ENCODE data around the gene FGD2. TPM values are rescaled to one million over a fixed set of nuclear protein-coding genes. Genes with fewer than 3 reads are reported as not detected.

FGD2 gene
- total and polyA plus RNA-seq, 2 of the 8 experiments (the other 6 are each of a cell fraction or from before 2014, with no cell fraction given), result 0.12 to 0.32 TPM

- no peak overlapping the region for H3K18ac ChIP-seq (ENCODE audit: extremely low read depth, low read length)
- H2BK5ac ChIP-seq (ENCODE audit: low read depth, low read length), result no peak overlapping the region
- no peaks in the 10 kb centered on the region for H3K23me2 ChIP-seq (ENCODE audit: low read depth, low read length)
- H3K27ac ChIP-seq (ENCODE audit: low read depth, low read length), result no peak overlapping the region
- DNase-seq (ENCODE audit: low read depth in 1 of 2, low spot score in 2 of 2), result no peak
- no peak overlapping the region for H2BK120ac ChIP-seq (replicated peaks; ENCODE audit: low read depth, low read length)
- no peak overlapping the region for H4K8ac ChIP-seq (ENCODE audit: extremely low read depth, insufficient read depth, low read length)
- H4K5ac ChIP-seq (ENCODE audit: insufficient read length, low read depth, low read length), result no peak overlapping the region
- H3K14ac ChIP-seq (ENCODE audit: insufficient read length), result no peak overlapping the region
- ChIA-PET POLR2A (ENCODE audit: partially characterized antibody) (interaction anchor here (0.8 to 11.1 kb wide), 17 partner anchors 9 to 159 kb away, joined by 3 to 80 read pairs (median 6); no protein-coding TSS in a partner anchor), CTCF (ENCODE audit: partially characterized antibody) (interaction anchor here (0.8 to 29.2 kb wide), 33 partner anchors 9 to 285 kb away, joined by 3 to 635 read pairs (median 8); partner anchors contain the start of gene C6orf89)
- FAIRE-seq, result no peak
- TF ChIP-seq JUND (IDR thresholded peaks at IDR 0.05; ENCODE audit: low read length) (no peak), ZNF274 (IDR thresholded peaks at IDR 0.05; ENCODE audit: borderline replicate concordance, extremely low read depth, low read length) (no peak), RFX5 (IDR thresholded peaks at IDR 0.05; ENCODE audit: borderline replicate concordance, low read depth, low read length) (no peak), SIN3A (conservative IDR thresholded peaks at IDR 0.05 in 1 of 2, IDR thresholded peaks at IDR 0.05 in 1 of 2; ENCODE audit: low read depth in 1 of 2, low read length in 2 of 2) (no peak)
- 91% methylated on average over 4 of the region's 4 CpGs; no CpG with 5 or more reads in 1 of the 2 experiments for WGBS, 2 experiments (ENCODE audit: extremely low coverage in 1 of 2, insufficient coverage in 1 of 2, insufficient read length in 1 of 2, insufficient replicate concordance in 2 of 2, low coverage in 1 of 2, low lambda C conversion rate in 2 of 2, missing lambda C conversion rate in 1 of 2)
- no peaks in the 10 kb centered on the region for H3K27me3 ChIP-seq (replicated peaks in 1 of 4; ENCODE audit: control insufficient read depth in 3 of 4, extremely low read depth in 1 of 4, insufficient read depth in 3 of 4, low read length in 3 of 4)
- H3K36me3 ChIP-seq (ENCODE audit: control insufficient read depth in 2 of 4, insufficient read depth in 4 of 4, low read length in 3 of 4), result no peaks in the 10 kb centered on the region
- H4K91ac ChIP-seq (replicated peaks; ENCODE audit: insufficient read length, low read length), result no peak overlapping the region
- no peak overlapping the region for H3K9ac ChIP-seq (replicated peaks in 1 of 4; ENCODE audit: extremely low read depth in 1 of 4, low read depth in 3 of 4, low read length in 3 of 4)
- no peaks in the 10 kb centered on the region for H3K79me2 ChIP-seq (ENCODE audit: control insufficient read depth in 1 of 2, insufficient read depth in 2 of 2, low read length in 2 of 2)
- no peak overlapping the region for H3K4ac ChIP-seq (replicated peaks; ENCODE audit: insufficient read length, low read depth, low read length)
- H3K9me3 ChIP-seq (ENCODE audit: insufficient read depth in 2 of 2, low read depth in 1 of 2, low read length in 1 of 2), result no peaks in the 10 kb centered on the region
- no peak overlapping the region for H2AK5ac ChIP-seq (ENCODE audit: low read depth, low read length)
- H3K23ac ChIP-seq (ENCODE audit: insufficient read length), result no peak overlapping the region
- H3K79me1 ChIP-seq (ENCODE audit: low read depth, low read length), result no peaks in the 10 kb centered on the region
- H2AFZ ChIP-seq (ENCODE audit: low read length), result no peak overlapping the region
- H2BK20ac ChIP-seq (ENCODE audit: low read length), result no peak overlapping the region
- no peak overlapping the region for H3K4me2 ChIP-seq (ENCODE audit: insufficient read depth in 1 of 2, low read depth in 2 of 2, low read length in 2 of 2)
- 0 out of 2 replicates have a peak overlapping the region, but pooled peaks have one; percentile 18 for H2BK12ac ChIP-seq (ENCODE audit: low read depth, low read length)
- no peak overlapping the region for H2BK15ac ChIP-seq (ENCODE audit: low read length)
- H3K56ac ChIP-seq (replicated peaks; ENCODE audit: insufficient read length, low read depth, low read length), result no peak overlapping the region
- no peaks in the 10 kb centered on the region for H4K20me1 ChIP-seq (replicated peaks in 1 of 2; ENCODE audit: control insufficient read depth in 1 of 2, insufficient read depth in 2 of 2, low read length in 2 of 2)
- H3K4me1 ChIP-seq (replicated peaks in 1 of 4; ENCODE audit: control insufficient read depth in 3 of 4, insufficient read depth in 4 of 4, low read length in 3 of 4), result peaks cover 0 to 16% (median 12%) of the 10 kb centered on the region in 4 experiments; a peak in 6 of 7 replicates
- no peak overlapping the region for H3K4me3 ChIP-seq (ENCODE audit: extremely low read depth in 1 of 4, insufficient read depth in 2 of 4, low read depth in 3 of 4, low read length in 4 of 4)
These were observed 45.3 kb downstream of the FGD2 start for GRCh38 chr6:37050854-37051137.

Measured in H1 (cell line).